ENCODE measurements around the gene GSDMA. TPM values are rescaled to one million over a fixed set of nuclear protein-coding genes. Genes with fewer than 3 reads are reported as not detected.

GSDMA gene
- total and polyA plus RNA-seq, 4 donors: 0.06 to 0.23 (median 0.13) TPM

GRCh38 chr17:40022961-40023541 is 60.2 kb downstream of the GSDMA start (continued):
- no peak for TF ChIP-seq ZBTB33 (IDR thresholded peaks at IDR 0.05)
- no peak for TF ChIP-seq HNF4G (IDR thresholded peaks at IDR 0.05)
- no peak for TF ChIP-seq NR2F2 (IDR thresholded peaks at IDR 0.05)
- TF ChIP-seq SP1 (IDR thresholded peaks at IDR 0.05): no peak

- Histone ChIP-seq H3K9me3 (ENCODE audit: control insufficient read depth in 4 of 4, low read length in 3 of 4) (no peaks in the 10 kb centered on the region), H3K27ac (ENCODE audit: low read depth in 1 of 2, low read length in 2 of 2) (no peak overlapping the region), H3K9ac (ENCODE audit: low read depth in 1 of 2, low read length in 2 of 2) (no peak overlapping the region), H3K27me3 (ENCODE audit: control insufficient read depth in 4 of 4, insufficient read depth in 4 of 4, low read length in 3 of 4) (no peaks in the 10 kb centered on the region), H3K36me3 (ENCODE audit: control insufficient read depth in 4 of 4, insufficient read depth in 3 of 4, low read depth in 1 of 4, low read length in 3 of 4) (peaks cover 8 to 36% (median 16%) of the 10 kb centered on the region in 4 donors), H3K4me1 (ENCODE audit: control insufficient read depth in 4 of 4, insufficient read depth in 4 of 4, low read length in 3 of 4) (peaks cover 2 to 18% (median 7%) of the 10 kb centered on the region in 4 donors), H3K4me3 (ENCODE audit: low read depth in 1 of 3, low read length in 3 of 3) (no peak overlapping the region)
- no peak for TF ChIP-seq TAF1 (conservative IDR thresholded peaks at IDR 0.05)
- no peak for TF ChIP-seq REST (IDR thresholded peaks at IDR 0.05)
- no peak for TF ChIP-seq JUND (IDR thresholded peaks at IDR 0.05)
- TF ChIP-seq ATF3 (IDR thresholded peaks at IDR 0.05): no peak
- no peak for TF ChIP-seq MAX (IDR thresholded peaks at IDR 0.05)
- TF ChIP-seq CTCF (IDR thresholded peaks at IDR 0.05; ENCODE audit: low read depth, low read length, missing input control): no peak
- TF ChIP-seq YY1 (IDR thresholded peaks at IDR 0.05): no peak
- no peak for TF ChIP-seq ZBTB33 (IDR thresholded peaks at IDR 0.05)
- no peak for TF ChIP-seq EGR1 (IDR thresholded peaks at IDR 0.05; ENCODE audit: low read depth in 2 of 2)
- no peak for TF ChIP-seq FOXA1 (IDR thresholded peaks at IDR 0.05)
- TF ChIP-seq HNF4G (IDR thresholded peaks at IDR 0.05): no peak
- no peak for TF ChIP-seq FOXA2 (IDR thresholded peaks at IDR 0.05)
- no peak for TF ChIP-seq SP1 (IDR thresholded peaks at IDR 0.05)
- no peak for TF ChIP-seq RAD21 (IDR thresholded peaks at IDR 0.05)
- WGBS: 68% methylated on average over 10 of the region's 10 CpGs
- no peak for DNase-seq (ENCODE audit: low spot score)
Observed at GRCh38 chr17:40023590-40024292, 60.9 kb downstream of the GSDMA start.
